Chondrocyte (in vitro differentiated cells): ENCODE results near the gene TMBIM6. TPM values are rescaled to one million over a fixed set of nuclear protein-coding genes. Genes with fewer than 3 reads are reported as not detected.

Experiments
- DNase-seq: peaks from one replicate; pipeline ENCODE4 v3.0.0; 2021; ENCODE audit warnings: mixed read lengths, low spot score
- H3K27ac Mint-ChIP-seq: one replicate; pipeline ENCODE4 v1.8.0; 2021; ENCODE audit warnings: mild to moderate bottlenecking, moderate library complexity, mixed read lengths; ENCODE audit not compliant: unreplicated experiment
- H3K27me3 Mint-ChIP-seq: 2 replicates; pipeline ENCODE4 v1.8.0; 2021; ENCODE audit warnings: low read depth, mixed read lengths
- H3K36me3 Mint-ChIP-seq: 2 replicates; pipeline ENCODE4 v1.8.0; 2021; ENCODE audit warnings: low read depth, mixed read lengths
- H3K4me1 Mint-ChIP-seq: 2 replicates; pipeline ENCODE4 v1.8.0; 2021; ENCODE audit warnings: low read depth, mild to moderate bottlenecking, mixed read lengths
- H3K4me3 Mint-ChIP-seq: one replicate; pipeline ENCODE4 v1.8.0; 2021; ENCODE audit warnings: mild to moderate bottlenecking, moderate library complexity, mixed read lengths; ENCODE audit not compliant: unreplicated experiment
- H3K9me3 Mint-ChIP-seq: 2 replicates; pipeline ENCODE4 v1.8.0; 2021; ENCODE audit warnings: low read depth, mixed read lengths
- total RNA-seq: library from RNA; stranded (reverse); gene quantifications from 3 replicates; pipeline ENCODE4 v1.2.1, GENCODE V29; 2021
- TF ChIP-seq, protein P1 (sequence below): fragments of 200-600 bp; sonication (generic); IDR thresholded peaks from 2 replicates; pipeline ENCODE4 v1.5.0; 2021; ENCODE audit warnings: antibody characterized with exemption, mild to moderate bottlenecking, moderate library complexity

TMBIM6 gene
- total RNA-seq, 1 donor from 2014 or later = 344 TPM

DNA sequence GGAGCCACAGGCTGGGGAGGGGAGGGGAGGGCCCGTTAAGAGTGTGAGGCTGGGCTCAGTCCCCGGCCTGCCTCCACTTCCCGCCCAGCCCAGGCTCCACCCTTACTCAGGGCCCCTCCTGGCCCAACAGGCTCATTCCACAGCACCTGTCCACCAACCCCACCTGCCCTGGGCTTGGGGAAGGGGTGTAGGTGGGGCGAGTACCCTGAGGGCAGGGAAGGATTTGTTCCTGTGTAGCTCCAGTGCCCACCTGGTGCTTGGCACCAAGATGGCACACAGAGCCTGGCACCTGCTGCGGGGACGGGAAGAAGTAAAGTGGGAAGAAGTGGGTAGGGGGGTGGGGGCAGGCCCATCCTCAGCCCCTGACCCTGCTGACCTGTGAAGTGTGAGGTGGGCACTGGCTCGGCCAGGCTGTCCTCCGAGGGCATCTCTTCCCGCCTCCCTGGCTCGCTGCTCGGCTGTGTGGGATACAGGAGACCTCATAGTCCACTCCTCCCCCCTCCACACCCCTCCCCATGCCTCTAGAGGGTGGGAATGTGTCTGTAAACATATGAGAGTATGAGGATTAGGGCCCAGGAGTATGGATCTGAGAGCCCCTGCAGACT is 51.7 kb downstream of the TMBIM6 start:
- H3K27ac Mint-ChIP-seq = no peak overlapping the region

GRCh38 chr12:49793620-49794019 is 52.3 kb downstream of the TMBIM6 start:
- no peaks in the 10 kb centered on the region for H3K9me3 Mint-ChIP-seq
- no peaks in the 10 kb centered on the region for H3K4me1 Mint-ChIP-seq
- DNase-seq = no peak
- TF ChIP-seq, protein P1, sequence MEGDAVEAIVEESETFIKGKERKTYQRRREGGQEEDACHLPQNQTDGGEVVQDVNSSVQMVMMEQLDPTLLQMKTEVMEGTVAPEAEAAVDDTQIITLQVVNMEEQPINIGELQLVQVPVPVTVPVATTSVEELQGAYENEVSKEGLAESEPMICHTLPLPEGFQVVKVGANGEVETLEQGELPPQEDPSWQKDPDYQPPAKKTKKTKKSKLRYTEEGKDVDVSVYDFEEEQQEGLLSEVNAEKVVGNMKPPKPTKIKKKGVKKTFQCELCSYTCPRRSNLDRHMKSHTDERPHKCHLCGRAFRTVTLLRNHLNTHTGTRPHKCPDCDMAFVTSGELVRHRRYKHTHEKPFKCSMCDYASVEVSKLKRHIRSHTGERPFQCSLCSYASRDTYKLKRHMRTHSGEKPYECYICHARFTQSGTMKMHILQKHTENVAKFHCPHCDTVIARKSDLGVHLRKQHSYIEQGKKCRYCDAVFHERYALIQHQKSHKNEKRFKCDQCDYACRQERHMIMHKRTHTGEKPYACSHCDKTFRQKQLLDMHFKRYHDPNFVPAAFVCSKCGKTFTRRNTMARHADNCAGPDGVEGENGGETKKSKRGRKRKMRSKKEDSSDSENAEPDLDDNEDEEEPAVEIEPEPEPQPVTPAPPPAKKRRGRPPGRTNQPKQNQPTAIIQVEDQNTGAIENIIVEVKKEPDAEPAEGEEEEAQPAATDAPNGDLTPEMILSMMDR = no peak
- no peaks in the 10 kb centered on the region for H3K27me3 Mint-ChIP-seq
- H3K27ac Mint-ChIP-seq = no peak overlapping the region
- H3K36me3 Mint-ChIP-seq = peaks cover 13% of the 10 kb centered on the region
- no peak overlapping the region for H3K4me3 Mint-ChIP-seq

More for the DNA sequence above, 51.7 kb downstream of the TMBIM6 start:
- H3K4me1 Mint-ChIP-seq = no peaks in the 10 kb centered on the region
- TF ChIP-seq, protein P1 = no peak
- peaks cover 10% of the 10 kb centered on the region for H3K36me3 Mint-ChIP-seq
- no peak for DNase-seq
- no peaks in the 10 kb centered on the region for H3K9me3 Mint-ChIP-seq
- H3K4me3 Mint-ChIP-seq = no peak overlapping the region
- no peaks in the 10 kb centered on the region for H3K27me3 Mint-ChIP-seq

- H3K27ac Mint-ChIP-seq = no peak overlapping the region
- DNase-seq = no peak
- H3K4me3 Mint-ChIP-seq = no peak overlapping the region
- peaks cover 14% of the 10 kb centered on the region for H3K36me3 Mint-ChIP-seq
- TF ChIP-seq, protein P1 = no peak
- no peaks in the 10 kb centered on the region for H3K27me3 Mint-ChIP-seq
- no peaks in the 10 kb centered on the region for H3K4me1 Mint-ChIP-seq
- no peaks in the 10 kb centered on the region for H3K9me3 Mint-ChIP-seq
Measured at GRCh38 chr12:49794021-49794420, 52.7 kb downstream of the TMBIM6 start.

- Mint-ChIP-seq H3K27ac (no peak overlapping the region), H3K27me3 (no peaks in the 10 kb centered on the region), H3K36me3 (peaks cover 19% of the 10 kb centered on the region), H3K9me3 (no peaks in the 10 kb centered on the region), H3K4me1 (no peaks in the 10 kb centered on the region), H3K4me3 (no peak overlapping the region)
- TF ChIP-seq, protein P1 = no peak
- DNase-seq = no peak
Measured at GRCh38 chr12:49794811-49795653, 53.7 kb downstream of the TMBIM6 start.

DNA sequence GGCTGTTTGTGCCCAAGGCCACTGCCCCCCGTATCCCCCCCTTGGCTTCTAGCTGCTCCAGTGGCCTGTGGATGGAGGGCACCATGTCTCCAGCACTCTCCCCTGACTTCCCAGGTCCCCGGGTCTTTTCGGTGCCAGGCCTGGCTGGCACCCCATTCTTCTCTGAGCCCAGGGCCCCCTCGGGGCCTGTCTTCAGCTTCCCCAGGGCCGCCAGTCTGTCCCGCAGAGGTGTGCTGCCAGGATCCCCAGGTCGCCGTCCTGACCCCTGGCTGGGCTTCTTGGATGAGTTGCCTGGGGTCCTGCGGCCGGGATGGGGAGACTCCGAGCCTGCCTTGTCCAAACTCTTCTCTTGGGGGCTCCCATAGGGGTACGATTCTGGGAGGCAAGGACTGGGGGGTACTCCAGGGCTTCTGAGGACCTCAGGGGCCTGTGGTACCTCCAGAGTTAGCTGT is 54.3 kb downstream of the TMBIM6 start:
- no peak for DNase-seq
- no peaks in the 10 kb centered on the region for H3K4me1 Mint-ChIP-seq
- no peak overlapping the region for H3K4me3 Mint-ChIP-seq
- TF ChIP-seq, protein P1 = no peak
- H3K27ac Mint-ChIP-seq = no peak overlapping the region
- peaks cover 19% of the 10 kb centered on the region for H3K36me3 Mint-ChIP-seq
- no peaks in the 10 kb centered on the region for H3K9me3 Mint-ChIP-seq
- no peaks in the 10 kb centered on the region for H3K27me3 Mint-ChIP-seq
